ENCODE results near the gene CACNB2.
"Not testable (repeated sequence)": the region's sequence is repeated elsewhere in the genome, so short reads cannot be mapped to it uniquely, and the experiment has no call there.

The CACNB2 gene

GRCh38 chr10:18577823-18578685, 437.8 kb downstream of the CACNB2 start:
- no peak for DNase-seq

DNA sequence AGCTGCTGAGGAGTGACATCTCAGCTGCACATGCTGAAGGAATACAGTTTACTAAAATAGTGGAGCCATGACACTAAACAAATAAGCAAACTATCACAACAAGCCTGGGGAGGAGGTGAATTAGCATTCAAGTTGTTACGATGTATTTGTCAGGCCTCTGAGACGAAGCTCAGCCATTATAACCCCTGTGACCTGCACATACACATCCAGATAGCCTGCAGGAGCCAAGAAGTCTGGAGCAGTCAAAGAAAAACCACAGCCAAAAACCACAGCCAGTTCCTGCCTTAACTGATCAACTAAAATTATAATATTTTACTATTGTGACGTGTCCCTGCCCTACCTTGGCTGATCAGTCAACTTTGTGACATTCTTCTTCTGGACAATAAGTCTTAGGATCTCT, 442.6 kb downstream of the CACNB2 start:
- peak; percentile 30 for DNase-seq

- DNase-seq = no peak
These were observed 443.5 kb downstream of the CACNB2 start for GRCh38 chr10:18583575-18584270.

DNA sequence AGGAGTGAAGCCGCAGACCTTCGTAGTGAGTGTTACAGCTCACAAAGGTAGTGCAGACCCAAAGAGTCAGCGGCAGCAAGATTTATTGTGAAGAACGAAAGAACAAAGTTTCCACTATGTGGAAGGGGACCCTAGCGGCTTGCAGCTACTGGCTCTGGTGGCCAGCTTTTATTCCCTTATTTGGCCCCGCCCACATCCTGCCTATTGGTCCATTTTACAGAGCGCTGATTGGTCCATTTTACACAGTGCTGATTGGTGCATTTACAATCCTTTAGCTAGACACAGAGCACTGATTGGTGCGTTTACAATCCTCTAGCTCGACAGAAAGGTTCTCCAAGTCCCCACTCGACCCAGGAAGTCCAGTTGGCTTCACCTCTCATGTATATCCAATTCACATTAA, 446.4 kb downstream of the CACNB2 start:
- not testable (repeated sequence) for DNase-seq

GRCh38 chr10:18591141-18591540, 450.9 kb downstream of the CACNB2 start:
- DNase-seq = not testable (repeated sequence)
